HepG2 (cell line): ENCODE data around the gene SLC35B2. TPM values are rescaled to one million over a fixed set of nuclear protein-coding genes. Genes with fewer than 3 reads are reported as not detected.

Source experiments
- JARID2 ChIP-seq: sonication (generic); formaldehyde crosslinking; IDR thresholded peaks from 2 replicates; pipeline ENCODE4 v1.8.1; 2023; ENCODE audit warnings: missing genetic modification reagents, inconsistent platforms; ENCODE audit not compliant: insufficient replicate concordance
- MYNN ChIP-seq: sonication (generic); formaldehyde crosslinking; IDR thresholded peaks from 2 replicates; pipeline ENCODE4 v1.4.0; 2020; ENCODE audit warnings: mild to moderate bottlenecking, low read depth, missing genetic modification reagents
- NONO ChIP-seq, 2 experiments: fragments of 450-650 bp in 1 of 2; sonication (generic) in 1 of 2; formaldehyde crosslinking in 1 of 2; IDR thresholded peaks in 1 of 2; conservative IDR thresholded peaks in 1 of 2; 2 replicates each; pipeline versions ENCODE4 v1.6.1 to v1.8.0; 2017 to 2022; ENCODE audit warnings: mild to moderate bottlenecking in 1 of 2, missing genetic modification reagents in 1 of 2, moderate library complexity in 1 of 2
- PBX3 ChIP-seq: sonication (generic); formaldehyde crosslinking; IDR thresholded peaks from 2 replicates; pipeline ENCODE4 v1.8.1; 2023; ENCODE audit warnings: missing genetic modification reagents, inconsistent platforms, borderline replicate concordance
- SP5 ChIP-seq: IDR thresholded peaks from 2 replicates; pipeline ENCODE4 v1.6.1; 2016; ENCODE audit warnings: low read depth, borderline replicate concordance
- ZBTB8A ChIP-seq: sonication (generic); formaldehyde crosslinking; IDR thresholded peaks from 2 replicates; pipeline ENCODE4 v1.4.0; 2020; ENCODE audit warnings: mild to moderate bottlenecking, low read depth, missing genetic modification reagents, borderline replicate concordance
- ZFP37 ChIP-seq: sonication (generic); formaldehyde crosslinking; IDR thresholded peaks from 2 replicates; pipeline ENCODE4 v1.4.0; 2020; ENCODE audit warnings: missing genetic modification reagents, borderline replicate concordance
- ZNF17 ChIP-seq: sonication (generic); formaldehyde crosslinking; IDR thresholded peaks from 2 replicates; pipeline ENCODE4 v1.5.0; 2020; ENCODE audit warnings: mild to moderate bottlenecking, missing genetic modification reagents
- ZNF407 ChIP-seq: sonication (generic); formaldehyde crosslinking; IDR thresholded peaks from one replicate; pipeline ENCODE4 v1.5.1; 2020; ENCODE audit warnings: mild to moderate bottlenecking, missing genetic modification reagents; ENCODE audit errors: not compliant biosample characterization
- ZNF576 ChIP-seq: sonication (generic); formaldehyde crosslinking; IDR thresholded peaks from 2 replicates; pipeline ENCODE4 v1.4.0; 2020; ENCODE audit warnings: mild to moderate bottlenecking, missing genetic modification reagents
- ZNF615 ChIP-seq: sonication (generic); formaldehyde crosslinking; IDR thresholded peaks from 2 replicates; pipeline ENCODE4 v1.5.0; 2020; ENCODE audit warnings: mild to moderate bottlenecking, missing genetic modification reagents, borderline replicate concordance
- ZNF724P ChIP-seq: sonication (generic); formaldehyde crosslinking; IDR thresholded peaks from 2 replicates; pipeline ENCODE4 v1.8.0; 2022; ENCODE audit warnings: missing genetic modification reagents, borderline replicate concordance
- polyA plus RNA-seq, 8 experiments: library from polyadenylated mRNA; depleted of rRNA in 3 of 8; stranded (reverse) in 7 of 8; unstranded in 1 of 8; fragments of >200 nt; fragmentation: Illumina TruSeq in 4 of 8; extraction: Trizol in 4 of 8; gene quantifications; 2 replicates each; pipeline versions ENCODE4 v1.2.1 to v1.2.3, GENCODE V29; 2011 to 2016; ENCODE audit warnings: low read depth in 4 of 8, missing spikeins in 1 of 8, mixed read lengths in 1 of 8; ENCODE audit not compliant: insufficient read depth in 1 of 8
- total RNA-seq, 5 experiments: library from RNA; depleted of rRNA; stranded (reverse); fragments of >200 nt; fragmentation: Illumina TruSeq; extraction: Trizol; gene quantifications; 2 replicates each; pipeline ENCODE4 v1.2.3, GENCODE V29; 2016; ENCODE audit warnings: low read depth in 1 of 5
- TF ChIP-seq, protein P1 (sequence below): sonication (generic); formaldehyde crosslinking; IDR thresholded peaks from 2 replicates; pipeline ENCODE4 v1.5.1; 2020; ENCODE audit warnings: missing genetic modification reagents, mild to moderate bottlenecking, borderline replicate concordance
- TF ChIP-seq, protein P2 (sequence below): sonication (generic); formaldehyde crosslinking; IDR thresholded peaks from 2 replicates; pipeline ENCODE4 v1.5.0; 2020; ENCODE audit warnings: missing genetic modification reagents

SLC35B2 gene
- total and polyA plus RNA-seq, 2 of the 13 experiments (the other 11 are each of a cell fraction or from before 2014, with no cell fraction given) = 61.1 to 148 TPM

- TF ChIP-seq ZNF407 (CRISPR knock-in tag) = peak; percentile 89
- no peak for TF ChIP-seq ZFP37
- no peak for TF ChIP-seq ZNF615 (CRISPR knock-in tag)
- TF ChIP-seq NONO (IDR thresholded peaks at IDR 0.05) = no peak
- TF ChIP-seq NONO (CRISPR knock-in tag; conservative IDR thresholded peaks at IDR 0.05) = peak; percentile 55; the same call in 1 of the 2 replicates
- peak; percentile 76 for TF ChIP-seq SP5
- peak; percentile 90; the same call in 1 of the 2 replicates for TF ChIP-seq MYNN (CRISPR knock-in tag)
- TF ChIP-seq, protein P1, sequence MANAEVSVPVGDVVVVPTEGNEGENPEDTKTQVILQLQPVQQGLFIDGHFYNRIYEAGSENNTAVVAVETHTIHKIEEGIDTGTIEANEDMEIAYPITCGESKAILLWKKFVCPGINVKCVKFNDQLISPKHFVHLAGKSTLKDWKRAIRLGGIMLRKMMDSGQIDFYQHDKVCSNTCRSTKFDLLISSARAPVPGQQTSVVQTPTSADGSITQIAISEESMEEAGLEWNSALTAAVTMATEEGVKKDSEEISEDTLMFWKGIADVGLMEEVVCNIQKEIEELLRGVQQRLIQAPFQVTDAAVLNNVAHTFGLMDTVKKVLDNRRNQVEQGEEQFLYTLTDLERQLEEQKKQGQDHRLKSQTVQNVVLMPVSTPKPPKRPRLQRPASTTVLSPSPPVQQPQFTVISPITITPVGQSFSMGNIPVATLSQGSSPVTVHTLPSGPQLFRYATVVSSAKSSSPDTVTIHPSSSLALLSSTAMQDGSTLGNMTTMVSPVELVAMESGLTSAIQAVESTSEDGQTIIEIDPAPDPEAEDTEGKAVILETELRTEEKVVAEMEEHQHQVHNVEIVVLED (CRISPR knock-in tag) = peak; percentile 73; the same call in 1 of the 2 replicates
- no peak for TF ChIP-seq ZNF576 (CRISPR knock-in tag)
- no peak; the same call in 1 of the 2 replicates for TF ChIP-seq PBX3
- TF ChIP-seq ZBTB8A (CRISPR knock-in tag) = no peak
- no peak for TF ChIP-seq ZNF17 (CRISPR knock-in tag)
- peak; percentile 87; the same call in 1 of the 2 replicates for TF ChIP-seq ZNF724P (CRISPR knock-in tag)
- TF ChIP-seq, protein P2, sequence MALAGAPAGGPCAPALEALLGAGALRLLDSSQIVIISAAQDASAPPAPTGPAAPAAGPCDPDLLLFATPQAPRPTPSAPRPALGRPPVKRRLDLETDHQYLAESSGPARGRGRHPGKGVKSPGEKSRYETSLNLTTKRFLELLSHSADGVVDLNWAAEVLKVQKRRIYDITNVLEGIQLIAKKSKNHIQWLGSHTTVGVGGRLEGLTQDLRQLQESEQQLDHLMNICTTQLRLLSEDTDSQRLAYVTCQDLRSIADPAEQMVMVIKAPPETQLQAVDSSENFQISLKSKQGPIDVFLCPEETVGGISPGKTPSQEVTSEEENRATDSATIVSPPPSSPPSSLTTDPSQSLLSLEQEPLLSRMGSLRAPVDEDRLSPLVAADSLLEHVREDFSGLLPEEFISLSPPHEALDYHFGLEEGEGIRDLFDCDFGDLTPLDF (CRISPR knock-in tag) = peak; percentile 54; the same call in 1 of the 2 replicates
- peak; percentile 91 for TF ChIP-seq JARID2 (CRISPR knock-in tag)
Measured at GRCh38 chr6:44219053-44219814, 38.1 kb downstream of the SLC35B2 start (continued).
